Hematopoietic multipotent progenitor cell treated with erythropoietin and hydrocortisone succinate and interleukin-3 and kit ligand, for 6 days (in vitro differentiated cells): ENCODE results near the gene SLC9C1.
A peak's percentile ranks its signal among the peaks of the same experiment; 100 is the strongest.

Experiments
- DNase-seq: peaks from one replicate; pipeline ENCODE4 v3.0.0-alpha.2; 2015

The SLC9C1 gene

DNA sequence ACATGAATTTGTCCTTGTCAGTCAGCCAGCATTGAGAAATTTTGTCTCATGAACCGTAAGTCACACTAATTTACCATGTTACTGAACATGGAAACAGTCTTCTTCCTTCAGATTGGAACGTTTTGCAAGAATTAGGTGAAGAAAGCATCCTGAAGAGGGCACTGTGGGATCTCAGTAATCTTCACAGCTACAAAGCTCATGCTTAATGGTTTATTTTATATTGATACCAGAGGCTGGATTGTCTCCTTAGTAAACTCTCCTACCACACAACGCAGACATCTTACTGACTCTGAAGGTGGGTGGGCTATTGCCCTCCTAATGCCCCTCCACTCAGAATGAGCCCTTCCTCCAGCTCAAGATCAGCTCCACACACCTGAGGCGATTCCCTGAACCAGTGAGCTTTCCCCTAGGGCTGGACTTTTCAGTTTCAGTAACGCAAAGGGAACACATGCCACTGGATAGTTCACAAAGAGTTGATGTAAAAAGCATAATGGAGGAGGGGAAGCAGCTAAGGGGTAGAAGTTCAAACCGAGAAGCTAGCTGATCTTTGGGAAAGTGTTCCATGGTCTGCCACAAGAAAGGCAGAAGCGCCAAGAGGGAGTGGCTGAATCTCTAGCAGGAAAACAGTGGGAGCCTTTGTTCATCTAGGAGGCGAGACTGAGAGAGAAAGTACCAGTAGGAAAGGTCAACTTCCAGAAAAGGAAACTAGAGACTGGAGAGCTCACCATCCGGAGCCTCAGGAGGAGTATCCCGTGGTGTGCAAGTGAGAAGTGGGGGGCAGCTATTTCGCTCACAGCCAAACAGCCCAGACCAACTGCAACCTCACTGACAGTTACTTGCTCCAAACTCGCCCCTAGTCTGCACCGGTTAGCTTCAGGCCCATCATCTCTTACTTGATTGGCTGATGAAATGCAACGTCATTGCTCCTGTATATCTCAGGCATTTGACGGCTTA lies at the start of gene SLC9C1:
Gene SLC9C1, minus strand, starts transcription at position 849 of the 954 bp plus-strand sequence. CDS start 7,425 bp downstream, outside the sequence.
- peak; percentile 91 for DNase-seq

DNA sequence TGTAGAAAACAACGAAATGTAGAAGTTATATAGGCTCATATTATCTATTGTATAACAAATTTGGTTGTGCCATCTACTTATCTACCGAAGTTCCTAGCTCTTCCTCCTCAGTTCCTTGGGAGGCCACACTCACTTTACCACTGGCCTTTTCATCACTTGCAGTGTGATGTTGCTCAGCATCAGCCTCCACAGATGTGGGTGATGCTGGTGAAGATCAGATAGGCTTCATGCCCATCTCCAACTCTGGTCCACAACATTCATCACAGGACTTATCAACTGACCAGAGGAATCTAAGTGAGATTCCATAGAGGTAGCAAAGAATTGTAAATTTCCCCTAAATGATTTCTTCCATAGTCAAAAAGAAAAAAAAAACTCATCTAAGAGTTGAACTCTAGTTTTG lies 47.4 kb upstream of the SLC9C1 start:
- DNase-seq: no peak

DNA sequence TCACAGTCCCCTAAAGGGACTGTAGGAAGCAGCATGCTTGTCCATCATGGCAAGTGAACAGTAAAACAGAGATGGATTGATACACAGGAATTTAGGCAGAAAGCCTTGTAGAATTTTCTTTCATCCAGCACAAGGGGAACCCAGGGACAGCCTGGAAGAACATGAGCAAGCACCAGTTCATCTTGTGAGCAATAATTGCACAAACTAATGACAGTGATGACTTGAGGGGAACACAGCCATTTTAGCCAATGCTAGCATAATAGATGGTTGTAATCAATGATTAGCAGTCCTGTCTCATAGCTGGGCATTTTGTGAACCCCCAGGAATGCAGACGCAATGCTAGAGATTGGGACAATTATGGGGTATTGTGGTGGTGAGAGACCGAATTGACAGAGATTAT lies 45.6 kb upstream of the SLC9C1 start:
- DNase-seq: no peak

- DNase-seq: no peak
Measured at GRCh38 chr3:112339134-112339533, 45.1 kb upstream of the SLC9C1 start.

- DNase-seq: no peak
Measured at GRCh38 chr3:112338727-112339056, 44.7 kb upstream of the SLC9C1 start.

DNA sequence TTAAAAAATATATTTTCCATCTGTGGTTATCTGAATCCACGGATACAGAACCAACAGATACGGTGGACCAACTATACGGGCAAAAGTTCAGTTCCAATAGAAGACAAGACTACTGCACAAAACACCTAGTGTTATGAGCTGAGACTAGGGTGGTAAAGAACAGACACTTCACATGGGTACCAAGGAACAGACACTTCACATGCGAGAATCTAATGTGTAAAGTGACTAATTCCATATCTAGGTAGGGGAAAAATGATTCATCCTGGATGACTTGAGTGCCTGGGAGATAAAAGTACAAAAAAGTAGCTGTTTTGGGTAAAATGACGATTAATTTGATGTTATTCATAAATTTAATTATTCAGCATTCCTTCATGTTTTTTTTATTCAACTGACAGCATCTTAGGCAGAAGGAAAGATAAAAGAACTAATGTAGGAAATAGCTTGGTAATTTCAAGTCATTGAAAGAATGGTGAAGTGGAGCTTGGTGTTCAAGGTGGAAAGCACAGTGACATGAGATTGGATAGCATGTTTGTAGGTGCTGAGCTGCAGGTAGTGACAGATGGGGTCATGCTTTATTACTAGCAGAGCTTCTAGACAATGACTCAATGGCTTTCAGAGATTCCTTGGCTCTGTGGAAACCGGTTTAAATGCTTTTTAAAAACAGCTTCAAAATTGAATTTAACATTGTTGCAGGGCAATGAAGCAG lies 44.2 kb upstream of the SLC9C1 start:
- DNase-seq: no peak

DNA sequence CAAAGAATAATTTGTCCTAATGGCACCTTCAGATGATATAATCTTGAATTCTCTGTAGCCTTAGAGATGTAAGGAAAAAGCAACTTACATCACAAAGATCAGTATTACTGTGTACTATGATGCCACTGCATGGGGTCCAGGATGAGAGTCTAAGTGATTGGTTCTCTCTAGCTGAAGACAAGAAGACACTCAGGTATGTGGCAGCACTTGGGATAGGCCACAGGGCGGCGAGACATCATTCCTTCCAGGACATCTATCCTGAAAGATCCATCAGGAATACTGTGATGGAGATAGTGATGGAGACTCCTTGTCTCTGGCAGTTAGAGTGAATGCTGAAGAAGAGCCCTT lies 41.4 kb upstream of the SLC9C1 start:
- DNase-seq: no peak

DNA sequence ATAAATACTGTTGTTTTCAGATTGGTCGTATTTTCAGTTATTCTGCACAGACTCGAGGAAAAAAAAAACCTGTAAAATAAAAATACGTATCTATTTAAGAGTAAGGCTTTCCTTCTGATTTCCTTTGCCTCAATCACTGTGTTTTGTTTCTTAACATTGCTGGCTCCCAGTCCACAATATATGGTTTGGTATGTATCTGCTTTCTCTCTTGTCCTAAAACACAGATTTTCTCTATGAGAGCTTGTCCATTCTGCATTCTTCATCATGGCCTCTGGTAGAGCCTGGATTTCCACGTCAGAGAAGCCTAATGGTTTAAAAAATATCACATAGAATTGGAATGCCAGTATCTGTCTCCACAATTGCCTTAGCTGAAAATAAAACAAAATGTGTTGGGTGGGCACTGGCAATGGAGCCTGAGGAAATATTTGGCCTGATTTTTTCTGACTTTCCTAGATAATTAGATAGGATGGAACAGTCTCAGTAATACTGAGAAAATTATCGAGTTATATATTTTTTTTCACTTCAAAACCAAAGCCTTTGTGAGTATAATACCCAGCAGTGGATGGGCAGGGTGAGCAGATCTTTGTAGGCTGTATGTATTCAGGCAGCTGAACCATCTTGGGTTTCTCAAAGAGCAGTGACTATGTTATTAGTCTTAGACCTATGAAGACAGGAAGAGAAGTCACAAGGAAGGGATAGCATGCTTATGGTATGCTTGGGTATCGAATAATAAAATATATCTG lies 40.8 kb upstream of the SLC9C1 start:
- DNase-seq: no peak

GRCh38 chr3:112333381-112334317 lies 39.6 kb upstream of the SLC9C1 start:
- peak; percentile 8 for DNase-seq

DNA sequence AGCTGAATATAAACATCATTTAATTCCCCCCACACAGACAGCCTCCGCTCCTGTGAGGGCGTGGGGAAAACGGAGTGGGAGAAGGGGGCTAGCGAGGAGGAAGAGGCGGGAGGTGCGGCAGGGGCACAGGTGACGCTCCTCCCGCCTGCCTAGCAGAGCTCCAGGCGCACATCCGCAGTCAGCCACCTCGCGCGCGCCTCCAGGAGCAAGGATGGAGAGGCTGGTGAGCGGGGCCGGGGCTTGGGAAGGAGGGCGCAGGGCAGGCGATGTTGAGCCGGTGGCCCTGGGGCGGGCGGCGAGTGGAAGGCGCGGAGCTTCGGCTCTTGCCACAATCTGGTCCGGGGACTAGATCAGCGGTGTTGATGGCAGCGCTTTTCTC lies 39.0 kb upstream of the SLC9C1 start, which contains the start of gene CD200:
Gene CD200, plus strand, starts transcription at position 155 of the 379 bp plus-strand sequence. Its CDS starts 57 bp downstream, at position 212.
- DNase-seq: peak; percentile 27

DNA sequence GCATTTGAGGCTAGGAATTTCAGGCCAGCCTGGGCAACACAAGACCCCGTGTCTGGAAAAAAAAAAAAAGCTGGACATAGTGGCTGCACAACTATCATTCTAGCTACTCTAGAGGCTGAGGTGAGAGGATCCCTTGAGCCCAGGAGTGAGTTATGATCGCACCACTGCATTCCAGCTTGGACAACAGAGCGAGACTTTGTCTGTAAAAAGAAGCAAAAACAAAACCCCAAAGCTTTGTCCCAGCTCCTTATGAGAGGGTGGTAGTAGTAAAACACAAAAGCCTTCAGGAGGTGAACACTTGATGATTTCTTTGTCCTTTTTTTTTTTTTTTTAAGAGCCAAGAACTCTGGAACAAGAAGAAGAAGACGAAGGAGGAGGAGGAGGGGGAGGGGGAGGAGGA lies 37.8 kb upstream of the SLC9C1 start:
- DNase-seq: no peak

- peak; percentile 88 for DNase-seq
Measured at GRCh38 chr3:112327371-112327951, 33.4 kb upstream of the SLC9C1 start.

- peak; percentile 26 for DNase-seq
Measured at GRCh38 chr3:112321867-112322652, 28.0 kb upstream of the SLC9C1 start.

- peak; percentile 45 for DNase-seq
Measured at GRCh38 chr3:112320691-112321090, 26.7 kb upstream of the SLC9C1 start.

- DNase-seq: no peak
Measured at GRCh38 chr3:112319516-112320276, 25.7 kb upstream of the SLC9C1 start.

GRCh38 chr3:112315791-112316190 lies 21.8 kb upstream of the SLC9C1 start:
- no peak for DNase-seq

DNA sequence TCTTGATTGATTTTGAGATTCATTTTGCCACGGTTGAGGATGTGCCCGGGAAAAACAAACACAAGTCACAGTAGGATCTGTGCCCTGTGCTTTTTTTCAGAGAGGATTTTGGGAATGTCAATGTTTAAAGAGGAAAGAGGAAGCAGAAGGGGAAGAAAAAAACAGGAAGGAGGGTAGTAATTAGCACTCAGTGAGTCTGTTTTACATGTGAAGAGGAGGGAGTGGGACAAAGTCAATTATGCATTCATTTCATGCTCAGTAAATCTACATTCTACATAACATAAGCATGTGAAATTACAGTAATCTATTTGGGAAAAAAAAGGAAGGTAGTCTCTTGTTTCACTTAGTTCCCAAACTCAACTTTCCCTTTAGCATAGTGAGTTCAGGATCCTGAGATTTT lies 20.6 kb upstream of the SLC9C1 start:
- DNase-seq: no peak

- DNase-seq: peak; percentile 40
Measured at GRCh38 chr3:112308151-112308911, 14.3 kb upstream of the SLC9C1 start.

DNA sequence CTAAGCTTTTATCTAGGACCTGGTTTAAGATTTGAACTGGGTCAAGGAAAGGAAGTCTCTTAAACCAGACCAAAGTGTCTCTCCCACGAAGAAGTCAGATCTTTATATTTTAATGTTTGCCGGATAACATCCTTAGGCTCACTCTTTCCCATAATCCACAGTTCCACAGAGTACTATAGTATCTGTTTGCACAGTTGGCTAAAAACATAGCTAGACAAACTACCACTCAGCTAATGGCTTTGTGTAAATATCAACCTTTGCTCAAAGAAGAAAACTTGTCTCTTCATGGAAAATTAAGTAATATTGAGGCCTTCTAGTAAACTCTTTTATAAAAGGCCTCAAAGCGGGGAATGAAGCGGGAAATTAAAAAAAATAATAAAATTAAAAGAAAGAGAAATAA lies 13.5 kb upstream of the SLC9C1 start:
- no peak for DNase-seq
